HepG2 (cell line): Measurements from ENCODE around the gene FBXO33. TPM values are rescaled to one million over a fixed set of nuclear protein-coding genes. Genes with fewer than 3 reads are reported as not detected.

Experiments used
- AKNA ChIP-seq: sonication (generic); formaldehyde crosslinking; IDR thresholded peaks from 2 replicates; pipeline ENCODE4 v1.4.0; 2020; ENCODE audit warnings: missing genetic modification reagents, borderline replicate concordance
- ARNT ChIP-seq: fragments of 450-650 bp; IDR thresholded peaks from 2 replicates; pipeline ENCODE4 v1.6.1; 2017
- ATF7 ChIP-seq, 2 experiments: fragments of 450-650 bp in 1 of 2; sonication (generic) in 1 of 2; formaldehyde crosslinking in 1 of 2; IDR thresholded peaks; 2 replicates each; pipeline versions ENCODE4 v1.4.0 to v1.6.1; 2016 to 2020; ENCODE audit warnings: antibody characterized with exemption in 1 of 2, mild to moderate bottlenecking in 1 of 2, missing genetic modification reagents in 1 of 2
- GATAD2A ChIP-seq: IDR thresholded peaks from 2 replicates; pipeline ENCODE4 v1.6.1; 2016
- GZF1 ChIP-seq: sonication (generic); formaldehyde crosslinking; IDR thresholded peaks from 2 replicates; pipeline ENCODE4 v1.5.1; 2020; ENCODE audit warnings: mild to moderate bottlenecking, missing genetic modification reagents
- MIER3 ChIP-seq: IDR thresholded peaks from 2 replicates; pipeline ENCODE4 v1.6.1; 2016; ENCODE audit warnings: missing compliant biosample characterization, borderline replicate concordance
- MTA3 ChIP-seq: sonication (generic); formaldehyde crosslinking; IDR thresholded peaks from 2 replicates; pipeline ENCODE4 v1.4.0; 2020; ENCODE audit warnings: missing genetic modification reagents
- PHF20 ChIP-seq: sonication (generic); formaldehyde crosslinking; IDR thresholded peaks from 2 replicates; pipeline ENCODE4 v1.5.0; 2020; ENCODE audit warnings: mild to moderate bottlenecking, missing genetic modification reagents
- TFDP1 ChIP-seq: IDR thresholded peaks from 2 replicates; pipeline ENCODE4 v1.6.1; 2016; ENCODE audit warnings: missing compliant biosample characterization, missing genetic modification reagents, borderline replicate concordance
- ZBTB25 ChIP-seq: IDR thresholded peaks from 2 replicates; pipeline ENCODE4 v1.6.1; 2018; ENCODE audit warnings: missing genetic modification reagents
- ZFYVE20 ChIP-seq: sonication (generic); formaldehyde crosslinking; IDR thresholded peaks from 2 replicates; pipeline ENCODE4 v1.8.0; 2023; ENCODE audit warnings: low read depth, mild to moderate bottlenecking, moderate library complexity, missing genetic modification reagents, borderline replicate concordance
- ZNF337 ChIP-seq: sonication (generic); formaldehyde crosslinking; IDR thresholded peaks from 2 replicates; pipeline ENCODE4 v1.5.1; 2020; ENCODE audit warnings: missing genetic modification reagents, low read depth, mild to moderate bottlenecking, borderline replicate concordance
- ZNF501 ChIP-seq: sonication (generic); formaldehyde crosslinking; IDR thresholded peaks from 2 replicates; pipeline ENCODE4 v1.5.1; 2020; ENCODE audit warnings: mild to moderate bottlenecking, moderate library complexity, missing genetic modification reagents
- ZSCAN22 ChIP-seq: sonication (generic); formaldehyde crosslinking; IDR thresholded peaks from 2 replicates; pipeline ENCODE4 v1.4.0; 2020; ENCODE audit warnings: mild to moderate bottlenecking, missing genetic modification reagents
- polyA plus RNA-seq, 8 experiments: library from polyadenylated mRNA; depleted of rRNA in 3 of 8; stranded (reverse) in 7 of 8; unstranded in 1 of 8; fragments of >200 nt; fragmentation: Illumina TruSeq in 4 of 8; extraction: Trizol in 4 of 8; gene quantifications; 2 replicates each; pipeline versions ENCODE4 v1.2.1 to v1.2.3, GENCODE V29; 2011 to 2016; ENCODE audit warnings: low read depth in 4 of 8, missing spikeins in 1 of 8, mixed read lengths in 1 of 8; ENCODE audit not compliant: insufficient read depth in 1 of 8
- total RNA-seq, 5 experiments: library from RNA; depleted of rRNA; stranded (reverse); fragments of >200 nt; fragmentation: Illumina TruSeq; extraction: Trizol; gene quantifications; 2 replicates each; pipeline ENCODE4 v1.2.3, GENCODE V29; 2016; ENCODE audit warnings: low read depth in 1 of 5
- TF ChIP-seq, protein P1 (sequence below): sonication (generic); formaldehyde crosslinking; IDR thresholded peaks from 2 replicates; pipeline ENCODE4 v1.5.1; 2020; ENCODE audit warnings: mild to moderate bottlenecking, moderate library complexity, missing genetic modification reagents
- TF ChIP-seq, protein P2 (sequence below): IDR thresholded peaks from 2 replicates; pipeline ENCODE4 v1.6.1; 2016; ENCODE audit warnings: missing compliant biosample characterization, missing genetic modification reagents, borderline replicate concordance

The FBXO33 gene
- total and polyA plus RNA-seq, 2 of the 13 experiments (the other 11 are each of a cell fraction or from before 2014, with no cell fraction given), result 15.5 to 16.9 TPM

DNA sequence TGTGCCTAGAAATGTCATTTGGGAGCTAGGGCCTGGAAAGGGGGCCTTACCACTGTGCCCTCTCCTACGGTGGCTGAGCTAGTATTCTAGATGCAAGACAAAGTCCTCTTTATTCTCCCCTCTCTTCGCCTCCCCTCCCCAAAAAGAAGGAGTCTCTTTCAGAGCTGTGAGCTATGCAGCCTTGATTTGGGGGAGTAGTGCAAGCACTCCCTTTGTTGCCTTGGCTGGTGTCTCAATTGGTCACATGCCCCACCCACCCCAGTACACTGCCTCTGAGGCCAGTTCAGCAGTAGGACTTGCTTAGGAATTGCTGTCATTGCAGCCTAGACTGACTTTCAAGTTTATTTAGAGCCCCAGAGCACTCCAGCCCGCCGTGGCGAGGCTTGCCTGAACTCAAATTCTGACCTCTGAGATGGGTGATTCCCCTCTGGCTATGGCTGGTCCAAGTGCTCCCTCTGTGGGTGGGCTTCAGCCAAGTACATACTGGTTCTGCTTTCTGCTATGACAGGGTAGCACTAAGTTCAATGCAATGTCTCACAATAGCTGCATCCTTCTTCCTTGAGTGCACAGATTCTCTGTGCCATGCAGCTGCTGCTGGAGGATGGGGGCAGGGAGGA is 37.0 kb upstream of the FBXO33 start (continued):
- TF ChIP-seq ZBTB25 (CRISPR knock-in tag) (no peak), TFDP1 (CRISPR knock-in tag) (no peak), GATAD2A (no peak), GZF1 (CRISPR knock-in tag) (no peak), ATF7 (IDR thresholded peaks at IDR 0.05) (no peak), ATF7 (CRISPR knock-in tag; IDR thresholded peaks at IDR 0.05) (peak; percentile 24; the same call in 1 of the 2 replicates), ZSCAN22 (CRISPR knock-in tag) (no peak), ZNF337 (CRISPR knock-in tag) (no peak), ZFYVE20 (CRISPR knock-in tag) (no peak), PHF20 (CRISPR knock-in tag) (0 out of 2 replicates have a peak, but pooled peaks have one; percentile 38), ARNT (no peak), MTA3 (CRISPR knock-in tag) (no peak), ZNF501 (peak; percentile 53; the same call in 1 of the 2 replicates), AKNA (CRISPR knock-in tag) (no peak), MIER3 (no peak)
- TF ChIP-seq, protein P1, sequence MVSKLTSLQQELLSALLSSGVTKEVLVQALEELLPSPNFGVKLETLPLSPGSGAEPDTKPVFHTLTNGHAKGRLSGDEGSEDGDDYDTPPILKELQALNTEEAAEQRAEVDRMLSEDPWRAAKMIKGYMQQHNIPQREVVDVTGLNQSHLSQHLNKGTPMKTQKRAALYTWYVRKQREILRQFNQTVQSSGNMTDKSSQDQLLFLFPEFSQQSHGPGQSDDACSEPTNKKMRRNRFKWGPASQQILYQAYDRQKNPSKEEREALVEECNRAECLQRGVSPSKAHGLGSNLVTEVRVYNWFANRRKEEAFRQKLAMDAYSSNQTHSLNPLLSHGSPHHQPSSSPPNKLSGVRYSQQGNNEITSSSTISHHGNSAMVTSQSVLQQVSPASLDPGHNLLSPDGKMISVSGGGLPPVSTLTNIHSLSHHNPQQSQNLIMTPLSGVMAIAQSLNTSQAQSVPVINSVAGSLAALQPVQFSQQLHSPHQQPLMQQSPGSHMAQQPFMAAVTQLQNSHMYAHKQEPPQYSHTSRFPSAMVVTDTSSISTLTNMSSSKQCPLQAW (CRISPR knock-in tag), result peak; percentile 73
- TF ChIP-seq, protein P2, sequence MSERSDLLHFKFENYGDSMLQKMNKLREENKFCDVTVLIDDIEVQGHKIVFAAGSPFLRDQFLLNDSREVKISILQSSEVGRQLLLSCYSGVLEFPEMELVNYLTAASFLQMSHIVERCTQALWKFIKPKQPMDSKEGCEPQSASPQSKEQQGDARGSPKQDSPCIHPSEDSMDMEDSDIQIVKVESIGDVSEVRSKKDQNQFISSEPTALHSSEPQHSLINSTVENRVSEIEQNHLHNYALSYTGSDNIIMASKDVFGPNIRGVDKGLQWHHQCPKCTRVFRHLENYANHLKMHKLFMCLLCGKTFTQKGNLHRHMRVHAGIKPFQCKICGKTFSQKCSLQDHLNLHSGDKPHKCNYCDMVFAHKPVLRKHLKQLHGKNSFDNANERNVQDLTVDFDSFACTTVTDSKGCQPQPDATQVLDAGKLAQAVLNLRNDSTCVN (CRISPR knock-in tag), result no peak
